Liver (tissue), 10 donors: ENCODE data around the gene ZNF808. TPM values are rescaled to one million over a fixed set of nuclear protein-coding genes. Genes with fewer than 3 reads are reported as not detected.
A peak's percentile ranks its signal among the peaks of the same experiment; 100 is the strongest.

Experiments
- DNase-seq: peaks from one replicate; pipeline ENCODE4 v3.0.0-alpha.2; 2017; ENCODE audit warnings: low spot score
- H3K27ac ChIP-seq, 2 donors: one replicate each; pipeline ENCODE4 v1.7.0; 2013; ENCODE audit warnings: inconsistent platforms in 2 of 2, low read length in 2 of 2, control low read depth in 1 of 2, low read depth in 1 of 2, mild to moderate bottlenecking in 1 of 2
- H3K27me3 ChIP-seq, 4 donors: one replicate each; pipeline versions ENCODE4 v1.6.1 to v1.7.0; 2013; ENCODE audit warnings: low read length in 3 of 4, inconsistent platforms in 1 of 4, mild to moderate bottlenecking in 1 of 4, moderate library complexity in 1 of 4; ENCODE audit not compliant: control insufficient read depth in 4 of 4, insufficient read depth in 4 of 4
- H3K36me3 ChIP-seq, 4 donors: one replicate each; pipeline versions ENCODE4 v1.6.1 to v1.7.0; 2013; ENCODE audit warnings: low read length in 3 of 4, mild to moderate bottlenecking in 3 of 4, low read depth in 1 of 4, moderate library complexity in 1 of 4; ENCODE audit not compliant: control insufficient read depth in 4 of 4, insufficient read depth in 3 of 4
- H3K4me1 ChIP-seq, 4 donors: one replicate each; pipeline versions ENCODE4 v1.6.1 to v1.7.0; 2013; ENCODE audit warnings: low read length in 3 of 4, mild to moderate bottlenecking in 3 of 4, moderate library complexity in 1 of 4; ENCODE audit not compliant: control insufficient read depth in 4 of 4, insufficient read depth in 4 of 4
- H3K4me3 ChIP-seq, 3 donors: one replicate each; pipeline versions ENCODE4 v1.6.1 to v1.7.0; 2013; ENCODE audit warnings: low read length in 3 of 3, control low read depth in 1 of 3, low read depth in 1 of 3, mild to moderate bottlenecking in 1 of 3
- H3K9ac ChIP-seq, 2 donors: one replicate each; pipeline ENCODE4 v1.7.0; 2013; ENCODE audit warnings: low read length in 2 of 2, mild to moderate bottlenecking in 2 of 2, moderate library complexity in 2 of 2, control low read depth in 1 of 2, low read depth in 1 of 2
- H3K9me3 ChIP-seq, 4 donors: one replicate each; pipeline versions ENCODE4 v1.6.1 to v1.7.0; 2013; ENCODE audit warnings: low read length in 3 of 4; ENCODE audit not compliant: control insufficient read depth in 4 of 4
- ATF3 ChIP-seq: IDR thresholded peaks from 2 replicates; pipeline ENCODE4 v1.6.1; 2016; ENCODE audit warnings: antibody characterized with exemption
- CTCF ChIP-seq: fragments of 150-350 bp; IDR thresholded peaks from 2 replicates; pipeline ENCODE4 v1.5.1; 2017; ENCODE audit warnings: improper control_type of control experiment, low read depth, low read length; ENCODE audit not compliant: missing input control
- EGR1 ChIP-seq, 2 donors: IDR thresholded peaks; 2 replicates each; pipeline ENCODE4 v1.6.1; 2016 to 2018; ENCODE audit warnings: antibody characterized with exemption in 2 of 2, low read depth in 2 of 2
- FOXA1 ChIP-seq: IDR thresholded peaks from 2 replicates; pipeline ENCODE4 v1.6.1; 2016; ENCODE audit warnings: antibody characterized with exemption
- FOXA2 ChIP-seq: IDR thresholded peaks from 2 replicates; pipeline ENCODE4 v1.6.1; 2016; ENCODE audit warnings: antibody characterized with exemption
- GABPA ChIP-seq, 2 donors: IDR thresholded peaks in 1 of 2; conservative IDR thresholded peaks in 1 of 2; 2 replicates each; pipeline ENCODE4 v1.6.1; 2016; ENCODE audit warnings: antibody characterized with exemption in 2 of 2, mild to moderate bottlenecking in 1 of 2, moderate library complexity in 1 of 2
- HNF4A ChIP-seq, 2 donors: conservative IDR thresholded peaks; 2 replicates each; pipeline ENCODE4 v1.6.1; 2016; ENCODE audit warnings: antibody characterized with exemption in 2 of 2, mild to moderate bottlenecking in 2 of 2
- HNF4G ChIP-seq: IDR thresholded peaks from 2 replicates; pipeline ENCODE4 v1.6.1; 2016; ENCODE audit warnings: antibody characterized with exemption
- JUND ChIP-seq, 2 donors: IDR thresholded peaks; 2 replicates each; pipeline ENCODE4 v1.6.1; 2016; ENCODE audit warnings: antibody characterized with exemption in 2 of 2
- MAX ChIP-seq: IDR thresholded peaks from 2 replicates; pipeline ENCODE4 v1.6.1; 2016; ENCODE audit warnings: antibody characterized with exemption
- NR2F2 ChIP-seq: IDR thresholded peaks from 2 replicates; pipeline ENCODE4 v1.6.1; 2016; ENCODE audit warnings: antibody characterized with exemption
- TAF1 ChIP-seq: conservative IDR thresholded peaks from 2 replicates; pipeline ENCODE4 v1.6.1; 2016; ENCODE audit warnings: antibody characterized with exemption, mild to moderate bottlenecking
- WGBS: extraction: QIAGEN DNeasy Blood & Tissue Kit; methylation state at CpG from one replicate; pipeline ENCODE4 v1.1.7; 2013; 5-methylcytosine and 5-hydroxymethylcytosine counted together
- polyA plus RNA-seq, 2 donors: library from polyadenylated mRNA; stranded (reverse) in 1 of 2; unstranded in 1 of 2; fragments of 200-250 nt in 1 of 2; fragments of >200 nt in 1 of 2; fragmentation: Nextera tagmentation in 1 of 2; extraction: Ambion mirVana in 1 of 2; gene quantifications; one replicate each; pipeline versions ENCODE4 v1.2.1 to v1.2.3, GENCODE V29; 2013 to 2015
- small RNA-seq: library from RNA; depleted of rRNA; stranded (forward); fragments of <200 nt; gene quantifications from one replicate; pipeline ENCODE3, GENCODE V24; 2014
- total RNA-seq, 2 donors: library from RNA; depleted of rRNA; stranded (reverse); fragments of >200 nt; gene quantifications; one replicate each; pipeline ENCODE4 v1.2.3, GENCODE V29; 2014
- donor health status: healthy.
- donor health status: healthy.
- donor health status: healthy.
- donor health status: healthy.
- donor health status: healthy.

The ZNF808 gene
- total and polyA plus RNA-seq, 4 donors = 0.88 to 9.4 (median 5.2) TPM

- peaks cover 0 to 11% (median 1%) of the 10 kb centered on the region in 4 donors for H3K4me1 ChIP-seq
- H3K27me3 ChIP-seq = no peaks in the 10 kb centered on the region
- H3K36me3 ChIP-seq = no peaks in the 10 kb centered on the region
- no peak for TF ChIP-seq GABPA (IDR thresholded peaks at IDR 0.05 in 1 of 2, conservative IDR thresholded peaks at IDR 0.05 in 1 of 2)
- no peak for TF ChIP-seq TAF1
- TF ChIP-seq HNF4G = no peak
- TF ChIP-seq CTCF = no peak
- TF ChIP-seq FOXA2 = no peak
- TF ChIP-seq MAX = no peak
- no peak for TF ChIP-seq FOXA1
- TF ChIP-seq EGR1 (IDR thresholded peaks at IDR 0.05; ENCODE audit: low read depth in 2 of 2) = no peak
- no peak for TF ChIP-seq NR2F2
- TF ChIP-seq JUND (IDR thresholded peaks at IDR 0.05) = no peak
- TF ChIP-seq HNF4A (conservative IDR thresholded peaks at IDR 0.05) = no peak
- no peak for TF ChIP-seq ATF3
- H3K4me3 ChIP-seq = peak overlapping the region in 1 of 3 donors; percentile 47
- no peak overlapping the region for H3K27ac ChIP-seq
- WGBS = 93% methylated on average over 14 of the region's 14 CpGs
- no peak overlapping the region for H3K9ac ChIP-seq
- H3K9me3 ChIP-seq = peaks cover 8 to 15% (median 11%) of the 10 kb centered on the region in 4 donors
- no peak for DNase-seq
These were observed 76.2 kb downstream of the ZNF808 start for GRCh38 chr19:52603558-52604207.

Small RNAs within 50 kb of the gene (small RNA-seq; reads per million reads assigned to genes)
- gene RPL39P34 = not detected

Other genes starting within 250 kb of the ZNF808 start
- gene ZNF480, start 230.5 kb upstream of the ZNF808 start, total RNA-seq = 1 to 10 TPM; 3.4 to 3.5 TPM
- gene ZNF480, start 230.5 kb upstream of the ZNF808 start, polyA plus RNA-seq = 1 to 10 TPM; 1.8 to 7.3 TPM
- gene ZNF610, start 191.4 kb upstream of the ZNF808 start, total RNA-seq = under 1 TPM; 0.08 to 0.89 TPM
- under 1 TPM; 0.21 to 0.25 TPM for gene ZNF610, start 191.4 kb upstream of the ZNF808 start, polyA plus RNA-seq
- 1 to 10 TPM; 2.2 to 3.3 TPM for gene ZNF880, start 157.7 kb upstream of the ZNF808 start, total RNA-seq
- gene ZNF880, start 157.7 kb upstream of the ZNF808 start, polyA plus RNA-seq = 1 to 10 TPM; 2.1 to 2.6 TPM
- 1 to 10 TPM; 4.2 to 5.5 TPM for gene ZNF528, start 129.8 kb upstream of the ZNF808 start, total RNA-seq
- gene ZNF528, start 129.8 kb upstream of the ZNF808 start, polyA plus RNA-seq = 1 to 10 TPM in 1 of 2 donors, under 1 TPM in 1; 0.82 to 1.8 TPM
- not detected for gene ZNF534, start 98.5 kb upstream of the ZNF808 start, total RNA-seq
- not detected for gene ZNF534, start 98.5 kb upstream of the ZNF808 start, polyA plus RNA-seq
- gene ZNF578, start 74.1 kb upstream of the ZNF808 start, total RNA-seq = under 1 TPM; 0.25 to 0.56 TPM
- gene ZNF578, start 74.1 kb upstream of the ZNF808 start, polyA plus RNA-seq = under 1 TPM in 1 of 2 donors, not detected in 1; 0.09 TPM
- 10 to 100 TPM in 1 of 2 donors, 1 to 10 TPM in 1; 4.9 to 12.8 TPM for gene ZNF701, start 42.6 kb downstream of the ZNF808 start, total RNA-seq
- gene ZNF701, start 42.6 kb downstream of the ZNF808 start, polyA plus RNA-seq = 1 to 10 TPM in 1 of 2 donors, under 1 TPM in 1; 0.75 to 1.1 TPM
- 10 to 100 TPM in 1 of 2 donors, 1 to 10 TPM in 1; 8.2 to 19.8 TPM for gene ZNF83, start 110.7 kb downstream of the ZNF808 start, total RNA-seq
- 1 to 10 TPM; 2.7 to 3.6 TPM for gene ZNF83, start 110.7 kb downstream of the ZNF808 start, polyA plus RNA-seq
- 10 to 100 TPM in 1 of 2 donors, 1 to 10 TPM in 1; 3.9 to 12.7 TPM for gene ZNF611, start 207.4 kb downstream of the ZNF808 start, total RNA-seq
- gene ZNF611, start 207.4 kb downstream of the ZNF808 start, polyA plus RNA-seq = 1 to 10 TPM in 1 of 2 donors, under 1 TPM in 1; 0.50 to 1.5 TPM